OCI-LY1 (cell line): ENCODE measurements around the gene PTK7.

Experiments
- EZH2 ChIP-seq: fragments of 200-600 bp; sonication (generic), shearing (Covaris generic); IDR thresholded peaks from 2 replicates; pipeline ENCODE4 v1.8.0; 2017; ENCODE audit warnings: borderline replicate concordance, mixed run types, mild to moderate bottlenecking, antibody characterized with exemption, low read length, moderate library complexity, mixed read lengths
- TF ChIP-seq, protein P1 (sequence below): fragments of 200-600 bp; sonication (generic), shearing (Covaris generic); IDR thresholded peaks from 2 replicates; pipeline ENCODE4 v1.5.1; 2017; ENCODE audit warnings: mild to moderate bottlenecking, antibody characterized with exemption, low read length, moderate library complexity, mixed read lengths

GRCh38 chr6:43150051-43150751 is 74.1 kb downstream of the PTK7 start:
- TF ChIP-seq, protein P1, sequence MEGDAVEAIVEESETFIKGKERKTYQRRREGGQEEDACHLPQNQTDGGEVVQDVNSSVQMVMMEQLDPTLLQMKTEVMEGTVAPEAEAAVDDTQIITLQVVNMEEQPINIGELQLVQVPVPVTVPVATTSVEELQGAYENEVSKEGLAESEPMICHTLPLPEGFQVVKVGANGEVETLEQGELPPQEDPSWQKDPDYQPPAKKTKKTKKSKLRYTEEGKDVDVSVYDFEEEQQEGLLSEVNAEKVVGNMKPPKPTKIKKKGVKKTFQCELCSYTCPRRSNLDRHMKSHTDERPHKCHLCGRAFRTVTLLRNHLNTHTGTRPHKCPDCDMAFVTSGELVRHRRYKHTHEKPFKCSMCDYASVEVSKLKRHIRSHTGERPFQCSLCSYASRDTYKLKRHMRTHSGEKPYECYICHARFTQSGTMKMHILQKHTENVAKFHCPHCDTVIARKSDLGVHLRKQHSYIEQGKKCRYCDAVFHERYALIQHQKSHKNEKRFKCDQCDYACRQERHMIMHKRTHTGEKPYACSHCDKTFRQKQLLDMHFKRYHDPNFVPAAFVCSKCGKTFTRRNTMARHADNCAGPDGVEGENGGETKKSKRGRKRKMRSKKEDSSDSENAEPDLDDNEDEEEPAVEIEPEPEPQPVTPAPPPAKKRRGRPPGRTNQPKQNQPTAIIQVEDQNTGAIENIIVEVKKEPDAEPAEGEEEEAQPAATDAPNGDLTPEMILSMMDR: no peak
- TF ChIP-seq EZH2: no peak
